ENCODE measurements around the gene GRID1. TPM values are rescaled to one million over a fixed set of nuclear protein-coding genes. Genes with fewer than 3 reads are reported as not detected.

The GRID1 gene
- polyA plus RNA-seq, 1 donor (not counting 4 experiments of a cell fraction or from before 2014, with no cell fraction given) = 0.01 TPM

- DNase-seq (ENCODE audit: low read depth, low spot score) (no peak), FAIRE-seq (no peak)
- Histone ChIP-seq H3K36me3 (ENCODE audit: control insufficient read depth in 2 of 2, extremely low read depth in 1 of 2, insufficient read depth in 2 of 2, low read length in 2 of 2) (no peaks in the 10 kb centered on the region), H4K20me1 (ENCODE audit: control insufficient read depth, extremely low read depth, insufficient read depth, low read length) (no peaks in the 10 kb centered on the region), H3K27ac (ENCODE audit: control insufficient read depth, insufficient read depth, low read length) (no peak overlapping the region), H3K9me1 (ENCODE audit: control insufficient read depth, extremely low read depth, insufficient read depth, low read length) (no peaks in the 10 kb centered on the region), H3K4me1 (ENCODE audit: control insufficient read depth, extremely low read depth, insufficient read depth, low read length) (no peaks in the 10 kb centered on the region), H3K4me2 (ENCODE audit: control insufficient read depth, extremely low read depth, insufficient read depth, low read depth, low read length) (no peak overlapping the region), H3K9me3 (ENCODE audit: control insufficient read depth, low read depth, low read length) (no peaks in the 10 kb centered on the region), H3K79me2 (ENCODE audit: control insufficient read depth, insufficient read depth, low read length) (no peaks in the 10 kb centered on the region), H2AFZ (ENCODE audit: control insufficient read depth, low read length) (no peak overlapping the region), H3K9ac (ENCODE audit: control insufficient read depth, extremely low read depth, insufficient read depth, low read length) (no peak overlapping the region), H3K4me3 (ENCODE audit: control insufficient read depth in 2 of 3, extremely low read depth in 1 of 3, insufficient read depth in 2 of 3, low read depth in 1 of 3, low read length in 3 of 3) (no peak overlapping the region), H3K27me3 (ENCODE audit: control insufficient read depth, extremely low read depth, insufficient read depth, low read length) (no peaks in the 10 kb centered on the region)
- dilution Hi-C loops (cut with MboI; ENCODE audit: extremely low pct_ligation_motif_present, low sequenced_read_pairs) = no loop called here
- TF ChIP-seq EZH2 (IDR thresholded peaks at IDR 0.05; ENCODE audit: low read length) (no peak), CTCF (optimal IDR thresholded peaks at IDR 0.05 in 1 of 3, IDR thresholded peaks at IDR 0.05 in 1 of 3, conservative IDR thresholded peaks at IDR 0.05 in 1 of 3; ENCODE audit: extremely low read depth in 1 of 3, insufficient read depth in 2 of 3, low read length in 3 of 3) (no peak)
Observed at GRCh38 chr10:86223256-86223655, 143.3 kb downstream of the GRID1 start.

- Histone ChIP-seq H3K4me1 (ENCODE audit: control insufficient read depth, extremely low read depth, insufficient read depth, low read length) (no peaks in the 10 kb centered on the region), H3K27ac (ENCODE audit: control insufficient read depth, insufficient read depth, low read length) (no peak overlapping the region), H3K79me2 (ENCODE audit: control insufficient read depth, insufficient read depth, low read length) (no peaks in the 10 kb centered on the region), H3K36me3 (ENCODE audit: control insufficient read depth in 2 of 2, extremely low read depth in 1 of 2, insufficient read depth in 2 of 2, low read length in 2 of 2) (no peaks in the 10 kb centered on the region), H4K20me1 (ENCODE audit: control insufficient read depth, extremely low read depth, insufficient read depth, low read length) (no peaks in the 10 kb centered on the region), H3K4me3 (ENCODE audit: control insufficient read depth in 2 of 3, extremely low read depth in 1 of 3, insufficient read depth in 2 of 3, low read depth in 1 of 3, low read length in 3 of 3) (no peak overlapping the region), H3K4me2 (ENCODE audit: control insufficient read depth, extremely low read depth, insufficient read depth, low read depth, low read length) (no peak overlapping the region), H3K9ac (ENCODE audit: control insufficient read depth, extremely low read depth, insufficient read depth, low read length) (no peak overlapping the region), H2AFZ (ENCODE audit: control insufficient read depth, low read length) (no peak overlapping the region), H3K27me3 (ENCODE audit: control insufficient read depth, extremely low read depth, insufficient read depth, low read length) (no peaks in the 10 kb centered on the region), H3K9me1 (ENCODE audit: control insufficient read depth, extremely low read depth, insufficient read depth, low read length) (no peaks in the 10 kb centered on the region), H3K9me3 (ENCODE audit: control insufficient read depth, low read depth, low read length) (no peaks in the 10 kb centered on the region)
- FAIRE-seq = no peak
- no peak for DNase-seq (ENCODE audit: low read depth, low spot score)
- TF ChIP-seq EZH2 (IDR thresholded peaks at IDR 0.05; ENCODE audit: low read length) = no peak
- TF ChIP-seq CTCF (optimal IDR thresholded peaks at IDR 0.05 in 1 of 3, IDR thresholded peaks at IDR 0.05 in 1 of 3, conservative IDR thresholded peaks at IDR 0.05 in 1 of 3; ENCODE audit: extremely low read depth in 1 of 3, insufficient read depth in 2 of 3, low read length in 3 of 3) = no peak
- dilution Hi-C loops (cut with MboI; ENCODE audit: extremely low pct_ligation_motif_present, low sequenced_read_pairs) = no loop called here
Observed at GRCh38 chr10:86222687-86223086, 143.9 kb downstream of the GRID1 start.
